IMR-90 (cell line): ENCODE data around the gene FLRT1. TPM values are rescaled to one million over a fixed set of nuclear protein-coding genes. Genes with fewer than 3 reads are reported as not detected.

ENCODE experiments used
- ATAC-seq: fragments of 200-7000 bp; cut with Tn5 transposase; 2 replicates; pipeline ENCODE4 v1.9.1; 2020; ENCODE audit warnings: low read depth, mild to moderate bottlenecking, moderate library complexity
- BruUV-seq: library from RNA; stranded (reverse); fragments of 400-500 nt; replicated peaks from 2 replicates; lab custom pipeline; 2021; lab: Mats Ljungman, UMichigan
- CTCF ChIA-PET: fragments of 300-600 bp; formaldehyde crosslinking; extraction: SDS; loops from one replicate; lab custom pipeline; 2021; ENCODE audit warnings: antibody characterized with exemption; lab: Yijun Ruan, JAX
- POLR2A ChIA-PET: fragments of 300-600 bp; sonication (Branson Sonifier 250); formaldehyde crosslinking; loops from one replicate; lab custom pipeline; 2022; ENCODE audit warnings: antibody characterized with exemption; ENCODE audit not compliant: unreplicated experiment; lab: Charles Lee
- DNase-seq: peaks from one replicate; pipeline ENCODE4 v3.0.0; 2013
- H2AFZ ChIP-seq: replicated peaks from 2 replicates; pipeline ENCODE3; 2013; ENCODE audit warnings: low read length, mild to moderate bottlenecking; ENCODE audit not compliant: poor library complexity
- H2AK5ac ChIP-seq: 2 replicates; pipeline ENCODE4 v1.6.1; 2013; ENCODE audit warnings: low read depth, low read length, inconsistent platforms
- H2AK9ac ChIP-seq: replicated peaks from 2 replicates; pipeline ENCODE3; 2013; ENCODE audit warnings: mild to moderate bottlenecking, low read depth, low read length, moderate library complexity; ENCODE audit not compliant: poor library complexity
- H2BK120ac ChIP-seq: 2 replicates; pipeline ENCODE4 v1.6.1; 2013; ENCODE audit warnings: low read depth, low read length, inconsistent platforms
- H2BK15ac ChIP-seq: 3 replicates; pipeline ENCODE4 v1.6.1; 2013; ENCODE audit warnings: low read depth, low read length, inconsistent platforms
- H2BK20ac ChIP-seq: 2 replicates; pipeline ENCODE4 v1.6.1; 2013; ENCODE audit warnings: low read depth, mild to moderate bottlenecking, inconsistent platforms, low read length, moderate library complexity
- H2BK5ac ChIP-seq: 2 replicates; pipeline ENCODE4 v1.6.1; 2013; ENCODE audit warnings: mild to moderate bottlenecking, low read depth, low read length, inconsistent platforms; ENCODE audit not compliant: poor library complexity, severe bottlenecking
- H3K14ac ChIP-seq: replicated peaks from 2 replicates; pipeline ENCODE4 v1.6.1; 2013; ENCODE audit warnings: low read depth, low read length, inconsistent platforms
- H3K18ac ChIP-seq: 2 replicates; pipeline ENCODE4 v1.6.1; 2013; ENCODE audit warnings: low read depth, low read length, control low read depth
- H3K23ac ChIP-seq: 2 replicates; pipeline ENCODE4 v1.6.1; 2013; ENCODE audit warnings: low read depth, low read length, inconsistent platforms
- H3K27ac ChIP-seq: 2 replicates; pipeline ENCODE4 v1.5.1; 2013; ENCODE audit warnings: mild to moderate bottlenecking, control low read depth, low read length; ENCODE audit not compliant: insufficient read depth
- H3K27me3 ChIP-seq: 2 replicates; pipeline ENCODE4 v1.6.1; 2013; ENCODE audit warnings: low read length; ENCODE audit not compliant: control insufficient read depth, insufficient read depth
- H3K36me3 ChIP-seq: 2 replicates; pipeline ENCODE4 v1.6.1; 2013; ENCODE audit warnings: low read length, mixed read lengths; ENCODE audit not compliant: control insufficient read depth, insufficient read depth
- H3K4ac ChIP-seq: 2 replicates; pipeline ENCODE4 v1.6.1; 2013; ENCODE audit warnings: low read depth, low read length, inconsistent platforms
- H3K4me1 ChIP-seq: 2 replicates; pipeline ENCODE4 v1.6.1; 2013; ENCODE audit warnings: low read length, mixed read lengths; ENCODE audit not compliant: control insufficient read depth, insufficient read depth
- H3K4me2 ChIP-seq: 2 replicates; pipeline ENCODE4 v1.6.1; 2013; ENCODE audit warnings: low read depth, mild to moderate bottlenecking, control low read depth, low read length, moderate library complexity
- H3K4me3 ChIP-seq: 2 replicates; pipeline ENCODE4 v1.5.1; 2013; ENCODE audit warnings: low read depth, mild to moderate bottlenecking, control low read depth, low read length, moderate library complexity; ENCODE audit not compliant: insufficient read depth
- H3K56ac ChIP-seq: 2 replicates; pipeline ENCODE4 v1.6.1; 2013; ENCODE audit warnings: low read length, inconsistent platforms; ENCODE audit not compliant: insufficient read depth; ENCODE audit errors: extremely low read depth
- H3K79me1 ChIP-seq, 2 experiments: 2 replicates each; pipeline ENCODE4 v1.6.1; 2013; ENCODE audit warnings: low read length in 2 of 2, inconsistent platforms in 1 of 2, low read depth in 1 of 2
- H3K9ac ChIP-seq: 2 replicates; pipeline ENCODE4 v1.6.1; 2013; ENCODE audit warnings: low read depth, low read length, control low read depth
- H3K9me1 ChIP-seq: 2 replicates; pipeline ENCODE4 v1.6.1; 2013; ENCODE audit warnings: low read length, inconsistent platforms; ENCODE audit not compliant: insufficient read depth
- H3K9me3 ChIP-seq: 2 replicates; pipeline ENCODE4 v1.6.1; 2013; ENCODE audit warnings: low read length; ENCODE audit not compliant: control insufficient read depth, insufficient read depth
- H4K20me1 ChIP-seq: 2 replicates; pipeline ENCODE4 v1.6.1; 2013; ENCODE audit warnings: low read length, inconsistent platforms; ENCODE audit not compliant: insufficient read depth
- H4K5ac ChIP-seq: 2 replicates; pipeline ENCODE4 v1.6.1; 2013; ENCODE audit warnings: mild to moderate bottlenecking, low read depth, low read length, control low read depth
- H4K8ac ChIP-seq, 2 experiments: 2 replicates each; pipeline ENCODE4 v1.6.1; 2013; ENCODE audit warnings: low read depth in 2 of 2, low read length in 2 of 2, control low read depth in 1 of 2, inconsistent platforms in 1 of 2
- H4K91ac ChIP-seq: 2 replicates; pipeline ENCODE4 v1.6.1; 2013; ENCODE audit warnings: low read depth, low read length, inconsistent platforms; ENCODE audit not compliant: insufficient read depth
- CEBPB ChIP-seq: IDR thresholded peaks from 2 replicates; pipeline ENCODE4 v1.6.1; 2012; ENCODE audit warnings: low read depth, low read length, improper control_type of control experiment
- CTCF ChIP-seq: conservative IDR thresholded peaks from 2 replicates; pipeline ENCODE4 v1.5.1; 2012; ENCODE audit warnings: mild to moderate bottlenecking, low read depth, low read length, improper control_type of control experiment
- MAFK ChIP-seq: IDR thresholded peaks from 2 replicates; pipeline ENCODE4 v1.6.1; 2012; ENCODE audit warnings: low read depth, low read length, improper control_type of control experiment
- MAZ ChIP-seq: IDR thresholded peaks from 2 replicates; pipeline ENCODE4 v1.6.1; 2012; ENCODE audit warnings: low read depth, mild to moderate bottlenecking, low read length, improper control_type of control experiment, moderate library complexity, borderline replicate concordance
- MXI1 ChIP-seq: IDR thresholded peaks from 2 replicates; pipeline ENCODE4 v1.6.1; 2012; ENCODE audit warnings: low read depth, mild to moderate bottlenecking, low read length, moderate library complexity, borderline replicate concordance
- POLR2A ChIP-seq: IDR thresholded peaks from 2 replicates; pipeline ENCODE4 v1.6.1; 2012; ENCODE audit warnings: mild to moderate bottlenecking, low read depth, low read length
- RAD21 ChIP-seq: IDR thresholded peaks from 2 replicates; pipeline ENCODE4 v1.6.1; 2012; ENCODE audit warnings: low read length, improper control_type of control experiment
- RCOR1 ChIP-seq: IDR thresholded peaks from 2 replicates; pipeline ENCODE4 v1.6.1; 2012; ENCODE audit warnings: mild to moderate bottlenecking, low read length, improper control_type of control experiment; ENCODE audit not compliant: insufficient replicate concordance
- SMC3 ChIP-seq: fragments of 150-350 bp; IDR thresholded peaks from 2 replicates; pipeline ENCODE4 v1.6.1; 2016; ENCODE audit warnings: low read depth, mild to moderate bottlenecking, antibody characterized with exemption, low read length, moderate library complexity
- WGBS, 2 experiments: methylation state at CpG; one replicate each; pipeline versions ENCODE4 v1.1.5 to v1.1.7; 2013; ENCODE audit warnings: missing lambda C conversion rate in 2 of 2; ENCODE audit not compliant: insufficient read length in 1 of 2; ENCODE audit errors: extremely low coverage in 2 of 2; 5-methylcytosine and 5-hydroxymethylcytosine counted together
- dilution Hi-C: fragments of 300-500 bp; cut with HindIII; formaldehyde crosslinking; loops from one replicate; pipeline ENCODE4 v1.14.3; 2018; ENCODE audit warnings: low sequenced_read_pairs; ENCODE audit not compliant: unreplicated experiment
- in situ Hi-C: fragments of 300-500 bp; cut with MboI; formaldehyde crosslinking; loops from 3 replicates; pipeline ENCODE4 v1.14.3; 2019; ENCODE audit warnings: low sequenced_read_pairs, inconsistent platforms, mixed read lengths
- intact Hi-C: fragments of 100-400 bp; cut with micrococcal nuclease; formaldehyde crosslinking; loops from 2 replicates; pipeline ENCODE4 v1.10.0; 2022
- polyA plus RNA-seq, 3 experiments: library from polyadenylated mRNA; depleted of rRNA; stranded (reverse); fragments of >200 nt; gene quantifications; 2 replicates each; pipeline ENCODE4 v1.2.3, GENCODE V29; 2012; ENCODE audit warnings: low replicate concordance in 1 of 3
- total RNA-seq: library from RNA; depleted of rRNA; stranded (reverse); fragments of >200 nt; gene quantifications from 2 replicates; pipeline ENCODE4 v1.2.3, GENCODE V29; 2012

The FLRT1 gene
- total and polyA plus RNA-seq, 2 of the 4 experiments (the other 2 are of a cell fraction) = under 0.01 to 0.07 TPM

GRCh38 chr11:64062185-64063039 lies 26.7 kb downstream of the FLRT1 start (continued):
- no peak for TF ChIP-seq CEBPB

- H4K20me1 ChIP-seq = no peaks in the 10 kb centered on the region; the same call in none of the 2 replicates
- no peak overlapping the region for H2BK120ac ChIP-seq
- no peak overlapping the region for H2AK9ac ChIP-seq
- H3K4me3 ChIP-seq = no peak overlapping the region
- H3K18ac ChIP-seq = no peak overlapping the region
- H2AFZ ChIP-seq = no peak overlapping the region
- POLR2A ChIA-PET = no interaction called here
- H2BK15ac ChIP-seq = no peak overlapping the region
- in situ Hi-C loops (no loop called here), intact Hi-C loops (no loop called here), dilution Hi-C loops (no loop called here)
- no peaks in the 10 kb centered on the region for H3K9me3 ChIP-seq
- H2BK20ac ChIP-seq = no peak overlapping the region
- no peak overlapping the region for H4K5ac ChIP-seq
- DNase-seq (no peak), ATAC-seq (no peak)
- no peak overlapping the region for H3K4me2 ChIP-seq
- no peak overlapping the region for H4K91ac ChIP-seq
- no peak overlapping the region for H2AK5ac ChIP-seq
- no peak overlapping the region for H4K8ac ChIP-seq
- no peak overlapping the region for H3K14ac ChIP-seq
- H3K27me3 ChIP-seq = peaks cover 4% of the 10 kb centered on the region; the same call in 1 of the 2 replicates
- H3K9ac ChIP-seq = no peak overlapping the region
- CTCF ChIA-PET = no interaction called here
- no peak overlapping the region for H3K27ac ChIP-seq
- 87% methylated on average over 3 of the region's 13 CpGs; no CpG with 5 or more reads in 1 of the 2 experiments for WGBS, 2 experiments
- peaks cover 3% of the 10 kb centered on the region; the same call in 1 of the 2 replicates for H3K4me1 ChIP-seq
- no peak overlapping the region for H3K56ac ChIP-seq
- TF ChIP-seq SMC3 (no peak), RCOR1 (no peak), RAD21 (no peak), MXI1 (no peak), MAFK (no peak), POLR2A (no peak), CTCF (no peak), MAZ (no peak)
- H3K79me1 ChIP-seq = no peaks in the 10 kb centered on the region
- BruUV-seq = no TSS peak
- no peak overlapping the region for H3K23ac ChIP-seq
- H2BK5ac ChIP-seq = no peak overlapping the region
- H3K9me1 ChIP-seq = peaks cover 3% of the 10 kb centered on the region; the same call in 1 of the 2 replicates
- no peak overlapping the region for H3K4ac ChIP-seq
- no peaks in the 10 kb centered on the region for H3K36me3 ChIP-seq
Observed at GRCh38 chr11:64063777-64064176, 28.0 kb downstream of the FLRT1 start.
